Stromal cell of bone marrow (primary cell): ENCODE data around the gene POU4F3.

Experiments
- DNase-seq: peaks from one replicate; pipeline ENCODE4 v3.0.0-alpha.2; 2012; ENCODE audit warnings: low read depth

The POU4F3 gene

GRCh38 chr5:146340260-146341081 lies 1.8 kb downstream of the POU4F3 start:
- peak; percentile 54 for DNase-seq

GRCh38 chr5:146341854-146342253 lies 3.2 kb downstream of the POU4F3 start:
- DNase-seq = no peak

- no peak for DNase-seq
Observed at GRCh38 chr5:146342519-146342881, 3.9 kb downstream of the POU4F3 start.

GRCh38 chr5:146342882-146343865 lies 4.5 kb downstream of the POU4F3 start:
- DNase-seq = no peak

- DNase-seq = no peak
Observed at GRCh38 chr5:146344155-146345118, 5.8 kb downstream of the POU4F3 start.

GRCh38 chr5:146345240-146345577 lies 6.6 kb downstream of the POU4F3 start:
- DNase-seq = no peak

GRCh38 chr5:146345578-146346366 lies 7.1 kb downstream of the POU4F3 start:
- no peak for DNase-seq

- no peak for DNase-seq
Observed at GRCh38 chr5:146357126-146357525, 18.5 kb downstream of the POU4F3 start.

- DNase-seq = no peak
Observed at GRCh38 chr5:146359836-146360235, 21.2 kb downstream of the POU4F3 start.

- DNase-seq = no peak
Observed at GRCh38 chr5:146363161-146363874, 24.7 kb downstream of the POU4F3 start.

GRCh38 chr5:146365618-146366017 lies 27.0 kb downstream of the POU4F3 start:
- DNase-seq = no peak

GRCh38 chr5:146366904-146367303 lies 28.3 kb downstream of the POU4F3 start:
- no peak for DNase-seq

- no peak for DNase-seq
Observed at GRCh38 chr5:146368137-146368536, 29.5 kb downstream of the POU4F3 start.

- no peak for DNase-seq
Observed at GRCh38 chr5:146369691-146370090, 31.1 kb downstream of the POU4F3 start.

- no peak for DNase-seq
Observed at GRCh38 chr5:146376821-146377220, 38.2 kb downstream of the POU4F3 start.

GRCh38 chr5:146378986-146379385 lies 40.3 kb downstream of the POU4F3 start:
- DNase-seq = no peak

- DNase-seq = no peak
Observed at GRCh38 chr5:146380714-146381113, 42.1 kb downstream of the POU4F3 start.

- no peak for DNase-seq
Observed at GRCh38 chr5:146388386-146388785, 49.7 kb downstream of the POU4F3 start.

- no peak for DNase-seq
Observed at GRCh38 chr5:146390469-146390868, 51.8 kb downstream of the POU4F3 start.
